ENCODE measurements around the gene CAMK2D.

The CAMK2D gene

GRCh38 chr4:113482325-113482724 is 279.2 kb downstream of the CAMK2D start:
- Histone ChIP-seq H3K4me3 (no peak overlapping the region), H3K9ac (ENCODE audit: insufficient read length) (no peak overlapping the region), H3K27ac (no peak overlapping the region), H3K9me3 (ENCODE audit: low read depth, low read length) (no peaks in the 10 kb centered on the region), H3K36me3 (ENCODE audit: insufficient read depth, low read length) (no peaks in the 10 kb centered on the region)
- TF ChIP-seq EZH2 (IDR thresholded peaks at IDR 0.05) (no peak), FOXP2 (optimal IDR thresholded peaks at IDR 0.05; ENCODE audit: control extremely low read depth, extremely low read length, insufficient read depth) (no peak), POLR2AphosphoS5 (IDR thresholded peaks at IDR 0.05; ENCODE audit: borderline replicate concordance, low read depth, low read length) (no peak)
- DNase-seq (ENCODE audit: low read depth, low spot score) = no peak

DNA sequence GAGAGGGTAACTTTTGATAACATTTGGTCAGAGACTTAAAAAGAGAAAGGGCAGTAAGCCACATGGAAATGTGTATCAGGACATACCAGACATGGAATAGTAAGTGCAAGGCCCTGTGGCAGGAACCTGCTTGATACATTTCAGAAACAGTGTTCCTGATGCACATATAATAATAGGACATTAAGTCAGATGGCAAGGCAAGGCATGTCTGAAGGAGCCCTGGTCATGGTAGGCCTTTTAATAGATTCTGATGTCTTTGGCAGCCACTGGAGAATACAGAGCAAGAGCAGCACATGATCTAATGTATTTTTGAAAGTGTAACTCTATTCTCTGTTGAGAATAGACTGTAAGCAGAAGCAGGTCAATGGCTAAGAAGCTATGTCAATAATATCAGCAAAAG is 279.7 kb downstream of the CAMK2D start:
- Histone ChIP-seq H3K9ac (ENCODE audit: insufficient read length) (no peak overlapping the region), H3K27ac (no peak overlapping the region), H3K4me3 (no peak overlapping the region), H3K9me3 (ENCODE audit: low read depth, low read length) (no peaks in the 10 kb centered on the region), H3K36me3 (ENCODE audit: insufficient read depth, low read length) (no peaks in the 10 kb centered on the region)
- DNase-seq (ENCODE audit: low read depth, low spot score) = no peak
- TF ChIP-seq FOXP2 (optimal IDR thresholded peaks at IDR 0.05; ENCODE audit: control extremely low read depth, extremely low read length, insufficient read depth) (no peak), POLR2AphosphoS5 (IDR thresholded peaks at IDR 0.05; ENCODE audit: borderline replicate concordance, low read depth, low read length) (no peak), EZH2 (IDR thresholded peaks at IDR 0.05) (no peak)

DNA sequence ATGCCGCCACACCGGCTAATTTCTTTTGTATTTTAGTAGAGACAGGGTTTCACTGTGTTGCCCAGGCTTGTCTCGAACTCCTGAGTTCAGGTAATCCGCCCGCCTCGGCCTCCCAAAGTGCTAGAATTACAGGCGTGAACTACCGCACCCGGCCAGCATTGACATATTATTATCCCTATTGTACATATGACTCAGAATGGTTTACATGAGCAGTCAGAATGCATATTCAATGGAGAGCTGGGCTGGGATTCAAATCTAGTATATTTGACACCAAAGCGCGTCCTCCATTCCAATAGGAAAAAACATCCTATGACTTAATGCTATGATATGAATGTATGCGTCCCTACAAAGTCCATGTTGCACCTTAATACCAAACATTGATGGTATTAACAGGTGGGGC is 281.4 kb downstream of the CAMK2D start:
- Histone ChIP-seq H3K36me3 (ENCODE audit: insufficient read depth, low read length) (no peaks in the 10 kb centered on the region), H3K9me3 (ENCODE audit: low read depth, low read length) (no peaks in the 10 kb centered on the region), H3K4me3 (no peak overlapping the region), H3K27ac (no peak overlapping the region), H3K9ac (ENCODE audit: insufficient read length) (no peak overlapping the region)
- no peak for DNase-seq (ENCODE audit: low read depth, low spot score)
- TF ChIP-seq POLR2AphosphoS5 (IDR thresholded peaks at IDR 0.05; ENCODE audit: borderline replicate concordance, low read depth, low read length) = no peak
- TF ChIP-seq EZH2 (IDR thresholded peaks at IDR 0.05) = no peak
- TF ChIP-seq FOXP2 (optimal IDR thresholded peaks at IDR 0.05; ENCODE audit: control extremely low read depth, extremely low read length, insufficient read depth) = no peak

- Histone ChIP-seq H3K9ac (ENCODE audit: insufficient read length) (no peak overlapping the region), H3K4me3 (no peak overlapping the region), H3K9me3 (ENCODE audit: low read depth, low read length) (no peaks in the 10 kb centered on the region), H3K36me3 (ENCODE audit: insufficient read depth, low read length) (no peaks in the 10 kb centered on the region), H3K27ac (no peak overlapping the region)
- no peak for TF ChIP-seq EZH2 (IDR thresholded peaks at IDR 0.05)
- no peak for TF ChIP-seq POLR2AphosphoS5 (IDR thresholded peaks at IDR 0.05; ENCODE audit: borderline replicate concordance, low read depth, low read length)
- TF ChIP-seq FOXP2 (optimal IDR thresholded peaks at IDR 0.05; ENCODE audit: control extremely low read depth, extremely low read length, insufficient read depth) = no peak
- no peak for DNase-seq (ENCODE audit: low read depth, low spot score)
Measured at GRCh38 chr4:113478032-113478431, 283.5 kb downstream of the CAMK2D start.

- TF ChIP-seq POLR2AphosphoS5 (IDR thresholded peaks at IDR 0.05; ENCODE audit: borderline replicate concordance, low read depth, low read length) = no peak
- no peak for TF ChIP-seq FOXP2 (optimal IDR thresholded peaks at IDR 0.05; ENCODE audit: control extremely low read depth, extremely low read length, insufficient read depth)
- no peak for TF ChIP-seq EZH2 (IDR thresholded peaks at IDR 0.05)
- Histone ChIP-seq H3K9me3 (ENCODE audit: low read depth, low read length) (no peaks in the 10 kb centered on the region), H3K27ac (no peak overlapping the region), H3K9ac (ENCODE audit: insufficient read length) (no peak overlapping the region), H3K36me3 (ENCODE audit: insufficient read depth, low read length) (no peaks in the 10 kb centered on the region), H3K4me3 (no peak overlapping the region)
- no peak for DNase-seq (ENCODE audit: low read depth, low spot score)
Measured at GRCh38 chr4:113476800-113477199, 284.7 kb downstream of the CAMK2D start.

DNA sequence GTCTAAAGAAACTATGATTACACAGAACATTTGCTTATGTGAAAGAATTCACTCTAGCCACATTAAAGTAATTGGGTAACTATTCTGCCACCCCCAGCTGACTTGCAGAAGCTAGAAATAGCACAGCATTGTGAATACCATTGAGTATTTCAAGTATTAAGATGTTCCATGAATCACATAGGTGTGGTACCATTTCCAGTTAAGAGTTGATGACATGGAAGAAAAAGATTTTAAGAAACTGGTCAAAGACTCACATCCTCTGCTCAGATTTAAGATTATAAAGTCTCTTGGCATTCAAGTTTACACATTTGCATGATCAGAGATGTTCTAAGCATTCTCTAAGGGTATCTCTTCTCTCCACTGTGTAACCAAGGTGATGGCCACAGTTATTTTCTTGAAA is 287.5 kb downstream of the CAMK2D start:
- TF ChIP-seq EZH2 (IDR thresholded peaks at IDR 0.05) (no peak), POLR2AphosphoS5 (IDR thresholded peaks at IDR 0.05; ENCODE audit: borderline replicate concordance, low read depth, low read length) (no peak), FOXP2 (optimal IDR thresholded peaks at IDR 0.05; ENCODE audit: control extremely low read depth, extremely low read length, insufficient read depth) (no peak)

GRCh38 chr4:113472864-113473263 is 288.7 kb downstream of the CAMK2D start:
- no peaks in the 10 kb centered on the region for H3K36me3 ChIP-seq (ENCODE audit: insufficient read depth, low read length)
- TF ChIP-seq FOXP2 (optimal IDR thresholded peaks at IDR 0.05; ENCODE audit: control extremely low read depth, extremely low read length, insufficient read depth) = no peak
- no peak for TF ChIP-seq POLR2AphosphoS5 (IDR thresholded peaks at IDR 0.05; ENCODE audit: borderline replicate concordance, low read depth, low read length)
- TF ChIP-seq EZH2 (IDR thresholded peaks at IDR 0.05) = no peak

More for the DNA sequence above, 287.5 kb downstream of the CAMK2D start:
- Histone ChIP-seq H3K4me3 (no peak overlapping the region), H3K9me3 (ENCODE audit: low read depth, low read length) (no peaks in the 10 kb centered on the region), H3K27ac (no peak overlapping the region), H3K9ac (ENCODE audit: insufficient read length) (no peak overlapping the region), H3K36me3 (ENCODE audit: insufficient read depth, low read length) (no peaks in the 10 kb centered on the region)
- no peak for DNase-seq (ENCODE audit: low read depth, low spot score)

GRCh38 chr4:113471146-113471860 is 290.2 kb downstream of the CAMK2D start:
- TF ChIP-seq POLR2AphosphoS5 (IDR thresholded peaks at IDR 0.05; ENCODE audit: borderline replicate concordance, low read depth, low read length) = no peak
- no peak for DNase-seq (ENCODE audit: low read depth, low spot score)
- no peaks in the 10 kb centered on the region for H3K36me3 ChIP-seq (ENCODE audit: insufficient read depth, low read length)

More at GRCh38 chr4:113472864-113473263, 288.7 kb downstream of the CAMK2D start:
- Histone ChIP-seq H3K27ac (no peak overlapping the region), H3K9me3 (ENCODE audit: low read depth, low read length) (no peaks in the 10 kb centered on the region), H3K4me3 (no peak overlapping the region), H3K9ac (ENCODE audit: insufficient read length) (no peak overlapping the region)
- DNase-seq (ENCODE audit: low read depth, low spot score) = no peak

GRCh38 chr4:113469926-113470325 is 291.6 kb downstream of the CAMK2D start:
- no peaks in the 10 kb centered on the region for H3K9me3 ChIP-seq (ENCODE audit: low read depth, low read length)
- H3K36me3 ChIP-seq (ENCODE audit: insufficient read depth, low read length) = no peaks in the 10 kb centered on the region
- TF ChIP-seq POLR2AphosphoS5 (IDR thresholded peaks at IDR 0.05; ENCODE audit: borderline replicate concordance, low read depth, low read length) = no peak
- no peak for TF ChIP-seq EZH2 (IDR thresholded peaks at IDR 0.05)
- TF ChIP-seq FOXP2 (optimal IDR thresholded peaks at IDR 0.05; ENCODE audit: control extremely low read depth, extremely low read length, insufficient read depth) = no peak
- DNase-seq (ENCODE audit: low read depth, low spot score) = no peak
- H3K27ac ChIP-seq = no peak overlapping the region
- no peak overlapping the region for H3K4me3 ChIP-seq
- no peak overlapping the region for H3K9ac ChIP-seq (ENCODE audit: insufficient read length)

More at GRCh38 chr4:113471146-113471860, 290.2 kb downstream of the CAMK2D start:
- Histone ChIP-seq H3K4me3 (no peak overlapping the region), H3K9me3 (ENCODE audit: low read depth, low read length) (no peaks in the 10 kb centered on the region), H3K27ac (no peak overlapping the region), H3K9ac (ENCODE audit: insufficient read length) (no peak overlapping the region)
